ENCODE data around the gene HIPK4. TPM values are rescaled to one million over a fixed set of nuclear protein-coding genes. Genes with fewer than 3 reads are reported as not detected.
"Not testable (repeated sequence)": the region's sequence is repeated elsewhere in the genome, so short reads cannot be mapped to it uniquely, and the experiment has no call there.

Gene HIPK4
- total RNA-seq, 1 donor from 2014 or later, result not detected

DNA sequence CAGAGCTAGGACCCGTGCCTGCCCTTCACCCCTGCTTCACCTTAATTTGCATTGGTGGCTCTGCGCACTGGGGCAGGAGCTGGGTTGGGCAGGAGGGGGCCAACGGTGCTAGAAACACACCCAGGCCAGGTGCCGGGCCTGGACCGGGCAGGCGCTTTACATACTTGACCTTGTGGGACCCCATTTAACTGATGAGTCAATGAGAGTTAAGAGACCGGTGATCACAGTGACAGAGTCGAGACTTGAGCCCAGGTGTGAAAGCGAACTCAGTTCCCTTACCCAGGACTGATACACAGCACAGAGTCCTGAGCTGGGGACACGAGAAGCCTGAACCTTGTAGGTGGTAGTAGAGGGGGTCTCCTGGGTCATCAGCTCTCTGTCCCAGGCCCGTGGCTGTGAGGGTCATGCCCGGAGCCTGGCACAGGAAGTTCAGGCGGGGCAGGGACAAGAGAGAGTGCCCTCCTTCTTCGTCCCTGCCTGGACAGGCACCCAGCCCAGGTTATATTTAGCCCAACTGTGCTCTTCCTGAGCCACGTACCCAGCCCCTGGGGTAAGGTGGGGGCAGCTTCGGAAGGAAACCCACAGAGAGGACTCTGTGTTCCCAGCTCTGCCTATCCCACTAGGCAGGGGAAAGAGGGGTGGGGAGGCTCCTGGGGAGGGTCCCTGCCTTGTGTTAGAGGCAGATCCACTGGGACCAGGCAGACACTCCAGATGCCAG, 21.3 kb upstream of the HIPK4 start:
- H3K27me3 ChIP-seq (ENCODE audit: insufficient read depth, low read length), result no peaks in the 10 kb centered on the region
- no peaks in the 10 kb centered on the region for H4K20me1 ChIP-seq (ENCODE audit: insufficient read depth, low read length)
- FAIRE-seq (no peak), DNase-seq (ENCODE audit: low read depth) (no peak)
- H3K9me3 Mint-ChIP-seq (ENCODE audit: unreplicated experiment), result no peaks in the 10 kb centered on the region
- no peaks in the 10 kb centered on the region for H3K36me3 ChIP-seq (ENCODE audit: insufficient read depth, low read length)
- no peak overlapping the region for H3K4me3 Mint-ChIP-seq (ENCODE audit: unreplicated experiment)
- no peak overlapping the region for H3K4me2 ChIP-seq (ENCODE audit: low read length)
- H3K4me3 ChIP-seq (ENCODE audit: insufficient read depth, low read depth, low read length), result no peak overlapping the region
- H3K9me3 ChIP-seq (ENCODE audit: insufficient read depth, low read depth, low read length), result no peaks in the 10 kb centered on the region
- no peak overlapping the region for H3K27ac ChIP-seq (ENCODE audit: low read depth, low read length)
- peaks cover 1% of the 10 kb centered on the region for H3K4me1 Mint-ChIP-seq (ENCODE audit: low read depth, unreplicated experiment)
- H3K4me1 ChIP-seq (ENCODE audit: insufficient read depth, low read length), result peaks cover 4% of the 10 kb centered on the region
- no peak overlapping the region for H2AFZ ChIP-seq (ENCODE audit: low read depth, low read length)
- no peaks in the 10 kb centered on the region for H3K79me2 ChIP-seq (ENCODE audit: insufficient read depth, low read length)
- H3K27ac Mint-ChIP-seq (ENCODE audit: unreplicated experiment), result no peak overlapping the region
- H3K36me3 Mint-ChIP-seq (ENCODE audit: low read depth, unreplicated experiment), result no peaks in the 10 kb centered on the region
- TF ChIP-seq, protein P1, sequence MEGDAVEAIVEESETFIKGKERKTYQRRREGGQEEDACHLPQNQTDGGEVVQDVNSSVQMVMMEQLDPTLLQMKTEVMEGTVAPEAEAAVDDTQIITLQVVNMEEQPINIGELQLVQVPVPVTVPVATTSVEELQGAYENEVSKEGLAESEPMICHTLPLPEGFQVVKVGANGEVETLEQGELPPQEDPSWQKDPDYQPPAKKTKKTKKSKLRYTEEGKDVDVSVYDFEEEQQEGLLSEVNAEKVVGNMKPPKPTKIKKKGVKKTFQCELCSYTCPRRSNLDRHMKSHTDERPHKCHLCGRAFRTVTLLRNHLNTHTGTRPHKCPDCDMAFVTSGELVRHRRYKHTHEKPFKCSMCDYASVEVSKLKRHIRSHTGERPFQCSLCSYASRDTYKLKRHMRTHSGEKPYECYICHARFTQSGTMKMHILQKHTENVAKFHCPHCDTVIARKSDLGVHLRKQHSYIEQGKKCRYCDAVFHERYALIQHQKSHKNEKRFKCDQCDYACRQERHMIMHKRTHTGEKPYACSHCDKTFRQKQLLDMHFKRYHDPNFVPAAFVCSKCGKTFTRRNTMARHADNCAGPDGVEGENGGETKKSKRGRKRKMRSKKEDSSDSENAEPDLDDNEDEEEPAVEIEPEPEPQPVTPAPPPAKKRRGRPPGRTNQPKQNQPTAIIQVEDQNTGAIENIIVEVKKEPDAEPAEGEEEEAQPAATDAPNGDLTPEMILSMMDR (IDR thresholded peaks at IDR 0.05; ENCODE audit: insufficient read depth, low read depth, low read length), result no peak
- no peak for TF ChIP-seq EZH2 (IDR thresholded peaks at IDR 0.05; ENCODE audit: insufficient read depth, low read length)
- H3K27me3 Mint-ChIP-seq (ENCODE audit: low read depth, unreplicated experiment), result peaks cover 2% of the 10 kb centered on the region
- H3K9ac ChIP-seq (ENCODE audit: low read length), result no peak overlapping the region

DNA sequence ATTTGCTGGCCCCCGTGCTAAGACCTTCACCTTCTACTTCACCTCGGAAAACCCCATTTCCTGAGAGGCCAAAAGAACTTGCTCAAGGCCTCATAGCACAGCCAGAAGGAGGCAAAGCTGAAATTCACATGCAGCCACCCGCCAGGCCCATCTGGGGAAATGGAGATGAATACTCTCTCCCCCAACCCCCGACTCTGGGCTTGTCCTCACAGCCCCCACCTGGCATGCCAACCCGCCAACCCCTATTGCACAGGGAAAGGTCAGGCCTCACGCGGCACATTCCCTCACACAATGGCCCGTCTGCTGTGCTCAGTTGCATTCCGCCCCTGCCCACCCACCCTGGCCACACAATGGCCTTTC, 20.0 kb upstream of the HIPK4 start:
- Histone ChIP-seq H4K20me1 (ENCODE audit: insufficient read depth, low read length) (no peaks in the 10 kb centered on the region), H3K36me3 (ENCODE audit: insufficient read depth, low read length) (no peaks in the 10 kb centered on the region), H3K4me2 (ENCODE audit: low read length) (no peak overlapping the region), H3K79me2 (ENCODE audit: insufficient read depth, low read length) (no peaks in the 10 kb centered on the region), H3K27ac (ENCODE audit: low read depth, low read length) (no peak overlapping the region), H3K27me3 (ENCODE audit: insufficient read depth, low read length) (no peaks in the 10 kb centered on the region), H3K4me1 (ENCODE audit: insufficient read depth, low read length) (peaks cover 4% of the 10 kb centered on the region), H3K4me3 (ENCODE audit: insufficient read depth, low read depth, low read length) (no peak overlapping the region), H3K9me3 (ENCODE audit: insufficient read depth, low read depth, low read length) (no peaks in the 10 kb centered on the region), H3K9ac (ENCODE audit: low read length) (no peak overlapping the region), H2AFZ (ENCODE audit: low read depth, low read length) (no peak overlapping the region)
- no peak overlapping the region for H3K27ac Mint-ChIP-seq (ENCODE audit: unreplicated experiment)
- FAIRE-seq (no peak), DNase-seq (ENCODE audit: low read depth) (no peak)
- no peak for TF ChIP-seq EZH2 (IDR thresholded peaks at IDR 0.05; ENCODE audit: insufficient read depth, low read length)
- TF ChIP-seq, protein P1 (IDR thresholded peaks at IDR 0.05; ENCODE audit: insufficient read depth, low read depth, low read length), result no peak
- H3K9me3 Mint-ChIP-seq (ENCODE audit: unreplicated experiment), result no peaks in the 10 kb centered on the region
- H3K4me1 Mint-ChIP-seq (ENCODE audit: low read depth, unreplicated experiment), result peaks cover 1% of the 10 kb centered on the region
- no peaks in the 10 kb centered on the region for H3K36me3 Mint-ChIP-seq (ENCODE audit: low read depth, unreplicated experiment)
- H3K27me3 Mint-ChIP-seq (ENCODE audit: low read depth, unreplicated experiment), result peaks cover 2% of the 10 kb centered on the region
- H3K4me3 Mint-ChIP-seq (ENCODE audit: unreplicated experiment), result no peak overlapping the region

DNA sequence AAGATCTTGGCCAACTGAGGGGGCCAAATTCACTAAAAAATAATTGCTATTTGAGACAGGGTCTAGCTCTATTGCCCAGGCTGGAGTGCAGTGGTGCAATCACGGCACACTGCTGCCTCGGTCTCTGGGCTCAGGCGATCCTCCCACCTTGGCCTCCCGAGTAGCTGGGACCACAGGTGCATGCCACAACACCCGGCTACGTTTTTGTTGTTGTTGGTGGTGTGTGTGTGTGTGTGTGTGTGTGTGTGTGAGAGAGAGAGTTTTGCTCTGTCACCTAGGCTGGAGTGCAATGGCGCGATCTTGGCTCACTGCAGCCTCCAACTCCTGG, 18.6 kb upstream of the HIPK4 start:
- not testable (repeated sequence) for H3K4me2 ChIP-seq (ENCODE audit: low read length); H3K9me3 ChIP-seq (ENCODE audit: insufficient read depth, low read depth, low read length); H3K9me3 Mint-ChIP-seq (ENCODE audit: unreplicated experiment); H3K27ac ChIP-seq (ENCODE audit: low read depth, low read length); H3K4me3 Mint-ChIP-seq (ENCODE audit: unreplicated experiment); DNase-seq (ENCODE audit: low read depth); FAIRE-seq; H3K4me3 ChIP-seq (ENCODE audit: insufficient read depth, low read depth, low read length); H3K79me2 ChIP-seq (ENCODE audit: insufficient read depth, low read length); H3K4me1 Mint-ChIP-seq (ENCODE audit: low read depth, unreplicated experiment); H3K9ac ChIP-seq (ENCODE audit: low read length); H3K36me3 ChIP-seq (ENCODE audit: insufficient read depth, low read length); H4K20me1 ChIP-seq (ENCODE audit: insufficient read depth, low read length); H3K27me3 Mint-ChIP-seq (ENCODE audit: low read depth, unreplicated experiment); H3K27me3 ChIP-seq (ENCODE audit: insufficient read depth, low read length); H2AFZ ChIP-seq (ENCODE audit: low read depth, low read length); H3K4me1 ChIP-seq (ENCODE audit: insufficient read depth, low read length); H3K27ac Mint-ChIP-seq (ENCODE audit: unreplicated experiment); H3K36me3 Mint-ChIP-seq (ENCODE audit: low read depth, unreplicated experiment)
